Right ventricle myocardium inferior (tissue), 1 donor: ENCODE results near the gene UHMK1. TPM values are rescaled to one million over a fixed set of nuclear protein-coding genes. Genes with fewer than 3 reads are reported as not detected.
"Not testable (repeated sequence)": the region's sequence is repeated elsewhere in the genome, so short reads cannot be mapped to it uniquely, and the experiment has no call there.

Experiments used
- ATAC-seq: fragments of 200-7000 bp; cut with Tn5 transposase; one replicate; pipeline ENCODE4 v1.9.1; 2020; ENCODE audit warnings: mild to moderate bottlenecking, moderate library complexity
- DNase-seq: peaks from one replicate; pipeline ENCODE4 v3.0.0; 2021; ENCODE audit errors: missing footprints
- intact Hi-C: fragments of 100-400 bp; cut with DNase I; formaldehyde crosslinking; loops from one replicate; pipeline ENCODE4 v1.11.0; 2022
- total RNA-seq: library from RNA; stranded (reverse); fragmentation: NEBNext Ultra II Directional; extraction: Animal tissue kit (Norgen Biotek cat#: 25700); gene quantifications from one replicate; pipeline ENCODE4 v1.2.1, GENCODE V29; 2021
- donor health status: DM: no; HTN: yes; CAD: no; lungs with severe emphysema.

Gene UHMK1
- total RNA-seq, 1 donor from 2014 or later = 21.6 TPM

DNA sequence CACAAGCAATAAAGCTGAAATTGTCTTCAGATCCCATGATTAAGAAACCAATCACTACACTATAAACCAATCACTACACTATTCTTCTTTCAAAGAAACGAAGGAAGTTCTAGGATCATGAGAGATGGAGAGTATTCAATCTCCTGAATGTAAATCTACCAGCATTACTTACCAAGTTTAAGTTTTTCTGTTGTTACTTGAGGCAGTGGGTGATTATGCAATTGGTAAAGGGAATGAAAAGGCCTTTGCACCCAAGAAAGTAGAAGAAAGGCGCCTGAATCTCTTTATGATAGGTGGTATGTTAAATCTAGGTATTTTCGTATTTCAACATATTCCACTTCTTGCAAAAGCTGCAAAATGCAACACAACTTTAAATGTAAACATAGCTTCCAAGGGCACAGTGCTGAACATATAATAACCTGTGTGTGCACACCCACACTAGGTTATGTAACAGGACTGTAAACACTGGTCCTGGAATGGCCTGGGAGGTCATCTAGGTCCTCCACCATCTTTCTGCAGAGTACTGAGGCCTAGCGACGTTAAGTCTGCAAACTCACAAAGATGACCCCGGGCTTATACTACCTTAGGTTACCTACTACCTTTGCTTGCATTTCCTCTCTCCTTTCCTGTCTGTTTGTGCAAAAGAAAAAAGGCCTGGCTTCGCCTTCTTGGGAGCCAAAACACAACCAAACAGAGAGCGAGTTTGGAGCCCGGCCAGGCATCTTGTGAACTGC is 62.9 kb downstream of the UHMK1 start:
- intact Hi-C loops = loop anchor here (2.0 kb wide), 1 partner anchor 62 kb away; no protein-coding TSS in a partner anchor
- no peak for DNase-seq
- ATAC-seq = peak; percentile 10

DNA sequence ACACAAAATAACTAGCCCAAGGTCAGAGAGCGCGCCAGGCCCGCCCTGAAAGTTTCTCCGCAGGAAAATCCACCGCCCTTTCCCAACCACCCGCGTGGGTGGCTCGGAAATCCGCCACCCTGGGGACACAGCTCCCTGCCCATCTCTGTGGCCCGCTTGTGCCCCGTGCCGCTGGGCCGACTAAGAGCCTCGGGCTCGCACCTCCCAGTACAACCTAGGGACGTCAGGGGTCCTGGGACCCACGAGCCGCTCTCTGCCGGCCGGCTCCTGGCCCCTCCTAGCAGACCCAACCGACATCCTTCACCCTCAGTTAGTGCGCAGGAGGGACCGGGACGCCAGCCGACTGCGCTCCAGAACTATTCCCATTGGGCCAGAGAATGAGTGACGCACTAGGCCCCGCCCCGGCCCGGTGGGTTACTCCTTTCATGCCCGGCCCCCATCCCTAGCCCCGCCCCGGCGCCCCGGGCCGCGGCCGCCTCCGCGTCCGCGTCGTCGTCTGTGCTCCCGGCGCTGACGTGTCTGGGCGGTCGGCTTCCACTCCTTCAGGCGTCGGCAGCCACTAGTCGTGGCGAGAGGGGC is 63.5 kb downstream of the UHMK1 start:
- DNase-seq = peak; percentile 99
- ATAC-seq = peak; percentile 97
- intact Hi-C loops = loop anchor here (2.0 kb wide), 1 partner anchor 62 kb away; no protein-coding TSS in a partner anchor

DNA sequence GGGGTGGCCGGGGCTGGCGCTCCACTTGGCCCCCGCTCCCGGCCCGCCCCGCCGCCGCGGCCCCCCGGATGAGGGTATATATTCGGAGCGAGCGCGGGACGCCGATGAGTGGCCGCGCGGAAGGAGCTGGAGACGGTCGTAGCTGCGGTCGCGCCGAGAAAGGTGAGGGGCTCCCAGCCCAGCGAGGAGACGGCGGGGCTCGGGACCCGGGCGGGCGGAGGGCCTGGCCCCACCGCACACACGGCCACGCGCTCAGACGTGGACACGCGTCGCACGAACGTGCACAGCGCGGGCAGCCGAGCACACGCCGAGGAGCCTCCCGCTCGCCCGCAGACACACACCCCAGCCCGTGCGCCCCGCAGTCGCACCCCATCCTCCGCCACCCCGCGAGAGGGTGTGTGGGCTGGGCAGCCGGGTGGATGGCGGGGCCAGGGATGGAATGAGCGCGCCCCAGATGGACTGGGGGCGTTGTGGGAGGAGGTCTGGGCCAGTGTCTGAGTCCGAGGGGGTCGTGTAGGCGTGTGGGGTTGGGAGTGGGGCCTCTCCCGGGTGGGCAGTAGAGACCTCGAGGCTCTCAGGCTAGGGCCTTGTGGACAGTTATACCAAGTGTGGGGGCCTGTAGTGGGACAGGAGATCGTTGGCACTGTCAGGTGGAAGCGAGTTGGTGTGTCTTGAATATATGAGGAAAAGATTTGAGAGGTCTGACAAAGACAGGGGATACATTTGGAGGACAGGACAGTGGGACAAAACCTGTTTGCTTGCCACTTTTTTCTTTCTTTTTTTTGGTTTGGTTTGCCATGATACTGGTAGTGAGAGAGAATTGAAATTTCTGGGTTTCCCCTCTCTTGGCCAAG is 64.2 kb downstream of the UHMK1 start, which contains the start of gene UAP1:
Gene UAP1 (plus strand): TSS at position 107 of the 854 bp plus-strand sequence. CDS start 4,347 bp downstream, outside the sequence.
- intact Hi-C loops = loop anchor here (2.0 kb wide), 1 partner anchor 63 kb away; no protein-coding TSS in a partner anchor
- ATAC-seq (peak; percentile 31), DNase-seq (peak; percentile 73)

DNA sequence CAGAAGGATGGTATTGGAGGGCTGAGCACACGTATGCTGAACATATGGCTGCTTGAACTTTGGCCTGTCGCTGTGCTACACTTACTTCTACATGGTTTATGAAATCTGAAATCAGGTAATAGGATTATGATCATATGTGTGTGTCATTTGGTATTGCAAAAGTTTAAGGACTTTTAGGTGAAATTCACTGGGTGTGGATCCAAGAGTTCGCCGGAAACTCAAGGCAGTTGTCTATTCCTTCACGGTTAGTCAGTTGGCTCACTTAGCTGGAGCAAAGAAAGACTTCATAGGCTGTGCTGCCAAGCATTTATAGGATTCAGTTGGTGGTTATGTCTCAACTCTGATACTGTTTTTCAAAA is 64.8 kb downstream of the UHMK1 start:
- ATAC-seq (no peak), DNase-seq (no peak)
- intact Hi-C loops = no loop called here

DNA sequence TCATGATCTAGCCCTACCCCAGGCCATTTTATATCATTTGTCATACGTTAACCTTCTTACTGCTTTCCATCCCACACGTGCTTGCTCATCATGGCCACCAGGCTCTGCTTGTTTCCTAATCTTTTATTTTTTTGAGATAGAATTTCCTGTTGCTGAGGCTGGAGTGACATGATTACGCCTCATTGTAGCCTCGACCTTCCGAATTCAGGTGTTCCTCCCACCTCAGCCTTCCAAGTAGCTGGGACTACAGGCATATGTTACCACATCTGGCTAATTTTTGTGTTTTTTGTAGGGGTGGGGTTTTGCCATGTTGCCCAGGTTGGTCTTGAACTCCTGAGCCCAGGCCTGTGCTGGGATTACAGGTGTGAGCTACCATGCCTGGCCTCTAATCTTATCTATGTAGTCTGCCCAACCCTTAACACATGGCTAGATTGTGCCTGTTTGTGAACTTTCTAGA is 67.2 kb downstream of the UHMK1 start:
- DNase-seq (no peak), ATAC-seq (no peak)
- intact Hi-C loops = no loop called here

DNA sequence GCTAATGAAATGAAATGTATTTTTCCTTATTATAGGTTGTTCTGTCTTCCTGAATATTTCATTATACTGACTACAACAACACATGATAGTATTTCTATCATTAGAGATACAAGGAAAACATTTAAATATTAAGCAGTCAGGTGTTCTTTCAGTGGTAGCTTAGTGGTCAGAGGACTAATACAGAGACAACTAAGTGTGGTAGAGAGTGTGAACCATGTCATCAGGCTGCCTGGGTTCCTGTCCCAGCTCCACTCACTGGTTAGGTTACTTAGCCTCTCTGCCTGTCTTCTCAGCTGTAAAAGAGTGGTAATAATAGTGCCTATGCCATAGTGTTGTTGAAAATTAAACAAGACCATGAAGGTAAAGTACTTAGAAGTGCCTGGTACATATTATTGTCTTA is 67.8 kb downstream of the UHMK1 start:
- ATAC-seq (no peak), DNase-seq (no peak)
- intact Hi-C loops = no loop called here

DNA sequence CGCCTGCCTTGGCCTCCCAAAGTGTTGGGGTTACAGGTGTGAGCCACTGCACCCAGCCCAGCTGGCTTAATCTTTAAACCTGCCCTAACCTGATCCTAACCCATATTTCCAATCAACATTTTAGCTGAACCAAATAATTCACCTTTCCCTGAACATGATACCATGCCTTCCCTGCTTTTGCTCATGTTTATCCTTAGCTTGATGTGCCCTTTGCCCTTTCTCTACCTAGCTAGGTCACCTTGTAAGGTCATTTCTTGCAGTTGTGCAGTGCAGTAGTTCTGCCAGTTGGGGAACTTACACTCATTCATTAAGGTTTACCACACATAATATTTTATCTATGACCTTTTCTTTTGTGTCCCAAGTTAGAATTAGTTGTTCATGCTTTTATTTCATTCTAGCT is 69.3 kb downstream of the UHMK1 start:
- intact Hi-C loops = no loop called here
- no peak for ATAC-seq

DNA sequence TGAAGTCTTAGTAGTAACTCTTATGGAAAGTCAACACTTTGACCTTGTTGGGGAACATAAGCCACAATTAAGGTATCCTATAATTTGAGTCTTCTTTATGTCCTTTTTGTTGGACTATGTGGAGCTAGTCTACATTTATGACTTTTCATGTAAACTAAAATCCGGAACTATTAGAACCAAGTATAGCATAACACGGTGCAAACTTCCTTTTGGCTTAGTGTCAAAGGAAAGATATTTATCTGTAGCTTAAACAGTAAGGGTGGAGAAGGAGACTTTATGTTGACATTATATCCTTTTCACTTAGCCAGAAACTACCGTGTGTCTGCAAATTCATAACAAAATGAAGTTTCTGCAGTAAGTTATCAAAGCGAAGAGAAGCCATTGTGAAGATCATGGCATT is 71.2 kb downstream of the UHMK1 start:
- DNase-seq = no peak
- intact Hi-C loops = no loop called here
- ATAC-seq = no peak

More for the DNA sequence above, 69.3 kb downstream of the UHMK1 start:
- DNase-seq = no peak

DNA sequence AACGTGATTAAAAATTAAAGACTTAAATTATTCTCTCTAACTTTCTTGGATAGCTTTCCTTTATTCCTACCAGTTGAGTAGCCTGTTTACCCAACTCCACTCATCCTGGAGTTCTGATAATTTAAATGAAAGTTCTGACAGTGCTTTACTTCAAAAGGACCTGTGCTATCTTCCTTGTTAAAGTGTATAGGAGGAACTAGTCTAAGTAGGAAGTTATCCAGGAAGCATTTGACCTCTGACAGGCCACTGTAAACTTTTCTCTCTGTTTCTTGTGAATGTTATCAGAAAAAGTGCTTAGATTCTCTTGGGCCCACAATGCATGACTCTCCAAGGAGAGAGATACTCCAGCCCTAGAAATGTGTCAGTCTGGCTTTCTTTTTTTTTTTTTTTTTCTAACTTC is 73.1 kb downstream of the UHMK1 start:
- intact Hi-C loops = no loop called here
- ATAC-seq (no peak), DNase-seq (no peak)

DNA sequence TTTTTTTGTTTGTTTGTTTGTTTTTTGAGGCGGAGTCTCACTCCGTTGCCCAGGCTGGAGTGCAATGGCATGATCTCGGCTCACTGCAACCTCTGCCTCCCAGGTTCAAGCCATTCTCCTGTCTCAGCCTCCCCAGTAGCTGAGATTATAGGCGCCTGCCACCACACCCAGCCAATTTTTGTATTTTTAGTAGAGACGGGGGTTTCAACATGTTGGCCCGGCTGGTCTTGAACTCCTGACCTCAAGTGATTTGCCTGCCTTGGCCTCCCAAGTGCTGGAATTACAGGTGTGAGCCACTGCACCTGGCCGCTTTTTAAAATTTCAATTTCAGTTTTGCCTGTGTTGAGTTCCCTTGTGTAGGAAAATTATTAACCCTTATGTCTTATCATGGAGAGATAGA is 73.5 kb downstream of the UHMK1 start:
- DNase-seq, ATAC-seq, intact Hi-C loops: not testable (repeated sequence)

DNA sequence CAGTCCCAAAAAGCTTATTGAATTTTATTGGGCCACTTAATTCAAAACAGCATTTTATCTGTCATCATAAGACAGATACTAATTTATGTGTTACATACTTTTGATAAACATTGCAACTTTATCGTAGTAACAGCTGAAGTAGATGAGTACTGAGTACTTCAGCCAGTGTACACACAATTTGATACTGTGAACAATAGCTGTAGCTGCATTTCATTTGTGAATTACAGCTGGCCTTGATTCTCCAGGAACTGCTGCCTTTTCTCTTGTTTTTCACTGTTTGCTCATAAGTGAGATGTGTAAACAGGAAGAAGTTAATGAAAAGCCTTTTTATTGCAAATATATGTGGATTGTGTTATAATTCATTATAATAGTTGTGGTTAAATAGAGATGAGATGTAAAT is 74.1 kb downstream of the UHMK1 start:
- DNase-seq (no peak), ATAC-seq (no peak)
- intact Hi-C loops = no loop called here

DNA sequence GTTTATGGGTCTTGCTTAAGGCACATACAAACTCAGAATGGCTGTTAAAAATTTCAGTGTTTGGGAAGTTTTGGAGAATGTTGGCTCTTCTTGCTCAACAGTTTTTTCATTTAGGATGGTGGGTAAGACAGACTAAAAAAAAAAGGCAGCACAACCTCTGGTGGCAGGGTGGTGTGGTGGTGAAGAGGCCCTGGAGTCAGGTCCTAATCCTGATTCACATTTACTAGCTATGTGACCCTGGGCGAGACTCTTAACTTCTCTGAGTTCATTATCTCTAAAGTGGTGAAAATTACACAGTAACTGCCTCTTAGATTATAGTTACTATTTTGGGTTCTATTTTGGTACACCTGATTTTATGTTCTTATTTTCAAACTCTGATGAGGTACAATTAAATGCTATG is 75.5 kb downstream of the UHMK1 start:
- intact Hi-C loops = no loop called here
- DNase-seq (no peak), ATAC-seq (no peak)

DNA sequence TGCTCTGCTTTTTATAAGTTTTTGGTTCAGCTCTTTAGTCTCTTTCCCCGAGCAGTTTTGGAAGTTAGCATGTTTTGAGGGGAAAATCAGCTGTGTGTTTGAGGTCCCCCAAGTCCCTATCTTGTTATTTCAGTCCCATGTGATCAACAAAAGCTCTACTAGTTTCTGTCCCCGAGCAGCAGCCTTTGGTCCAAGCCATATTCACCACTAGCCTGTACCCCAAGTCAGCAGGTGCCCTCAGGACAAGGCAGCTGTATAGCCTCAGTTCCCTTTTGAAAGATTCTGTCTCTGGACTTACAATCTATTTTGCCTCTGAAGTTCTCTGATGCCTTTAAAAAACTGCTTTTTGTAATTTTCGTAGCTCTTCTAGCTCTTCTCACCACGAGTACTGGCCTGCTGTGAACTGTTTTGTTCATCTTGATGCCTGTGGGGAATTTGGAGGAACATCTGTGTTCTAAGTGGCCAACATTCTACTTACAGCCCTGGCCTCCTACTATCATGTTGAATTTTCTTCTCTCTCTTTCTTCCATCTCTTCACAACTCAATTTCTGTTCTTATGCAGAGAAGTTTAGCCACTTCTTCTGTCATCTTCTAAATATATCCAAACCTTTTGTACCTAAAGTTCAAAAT is 80.6 kb downstream of the UHMK1 start:
- ATAC-seq (peak; percentile 64), DNase-seq (no peak)
- intact Hi-C loops = no loop called here

DNA sequence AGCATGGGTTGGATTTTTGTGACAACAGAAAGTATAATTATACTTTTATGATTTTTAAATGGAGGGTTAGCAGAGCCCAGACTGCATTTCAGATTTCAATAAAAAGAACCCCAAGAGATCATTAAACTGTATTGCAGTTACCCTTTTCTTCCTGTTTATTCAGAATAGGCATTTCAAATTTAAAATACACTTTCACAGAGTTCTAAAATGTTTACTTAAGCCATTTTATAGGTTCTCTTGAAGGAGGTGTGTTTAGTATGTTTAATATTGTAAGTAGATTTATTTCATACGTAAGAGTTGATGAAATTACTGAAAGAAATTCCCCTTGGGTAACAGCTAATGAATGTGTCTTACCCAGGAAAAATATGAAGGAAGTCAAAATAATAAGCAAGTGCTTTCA is 81.3 kb downstream of the UHMK1 start:
- DNase-seq (no peak), ATAC-seq (no peak)
- intact Hi-C loops = no loop called here

Other genes with a start within 250 kb of the UHMK1 start
- gene SPATA46, start 121.0 kb upstream of the UHMK1 start, total RNA-seq = not detected
- gene C1orf226, start 116.1 kb upstream of the UHMK1 start, total RNA-seq = 4.6 TPM
- 0.24 TPM for gene SH2D1B, start 85.7 kb upstream of the UHMK1 start, total RNA-seq
- gene UAP1, start 63.9 kb downstream of the UHMK1 start, total RNA-seq = 28.9 TPM
- gene DDR2, start 134.6 kb downstream of the UHMK1 start, total RNA-seq = 34.4 TPM